MM.1S (cell line): ENCODE measurements around the gene ASIC2.

Source experiments
- DNase-seq: peaks from one replicate; pipeline ENCODE4 v3.0.0-alpha.2; 2015
- H2AFZ ChIP-seq: fragments of 300-600 bp; sonication (generic); 2 replicates; pipeline ENCODE4 v1.6.0; 2016; ENCODE audit warnings: antibody characterized with exemption, low read length
- H3F3A ChIP-seq: fragments of 300-600 bp; sonication (generic); 2 replicates; pipeline ENCODE4 v1.6.1; 2016; ENCODE audit warnings: mild to moderate bottlenecking, antibody characterized with exemption, low read length, moderate library complexity, mixed read lengths; ENCODE audit not compliant: insufficient read depth
- H3K27ac ChIP-seq: fragments of 300-600 bp; sonication (generic); 2 replicates; pipeline ENCODE4 v1.5.1; 2016; ENCODE audit warnings: mild to moderate bottlenecking, low read length
- H3K27me3 ChIP-seq: fragments of 300-600 bp; sonication (generic); replicated peaks from 2 replicates; pipeline ENCODE4 v1.6.0; 2016; ENCODE audit warnings: low read length; ENCODE audit not compliant: insufficient read depth
- H3K36me3 ChIP-seq: fragments of 300-600 bp; sonication (generic); replicated peaks from 2 replicates; pipeline ENCODE4 v1.6.1; 2016; ENCODE audit warnings: mild to moderate bottlenecking, low read length, mixed read lengths; ENCODE audit not compliant: insufficient read depth
- H3K4me1 ChIP-seq: fragments of 300-600 bp; sonication (generic); 2 replicates; pipeline ENCODE4 v1.6.1; 2016; ENCODE audit warnings: low read length, mixed read lengths
- H3K4me2 ChIP-seq: fragments of 300-600 bp; sonication (generic); 2 replicates; pipeline ENCODE4 v1.6.0; 2016; ENCODE audit warnings: low read depth, low read length
- H3K4me3 ChIP-seq: fragments of 300-600 bp; sonication (generic); 2 replicates; pipeline ENCODE4 v1.5.1; 2016; ENCODE audit warnings: low read length, mixed read lengths
- H3K79me2 ChIP-seq: fragments of 300-600 bp; sonication (generic); 2 replicates; pipeline ENCODE4 v1.6.1; 2016; ENCODE audit warnings: mixed run types, low read length, mixed read lengths
- H3K9ac ChIP-seq: fragments of 300-600 bp; sonication (generic); 2 replicates; pipeline ENCODE4 v1.6.1; 2016; ENCODE audit warnings: low read length, mixed read lengths
- H3K9me2 ChIP-seq: fragments of 300-600 bp; sonication (generic); replicated peaks from 2 replicates; pipeline ENCODE4 v1.6.1; 2016; ENCODE audit warnings: mild to moderate bottlenecking, low read length, mixed read lengths; ENCODE audit not compliant: insufficient read depth
- H3K9me3 ChIP-seq: fragments of 300-600 bp; sonication (generic); replicated peaks from 2 replicates; pipeline ENCODE4 v1.6.1; 2016; ENCODE audit warnings: mild to moderate bottlenecking, low read length, mixed read lengths; ENCODE audit not compliant: insufficient read depth
- H4K20me1 ChIP-seq: fragments of 300-600 bp; sonication (generic); 2 replicates; pipeline ENCODE4 v1.6.1; 2016; ENCODE audit warnings: mild to moderate bottlenecking, low read length, moderate library complexity, mixed read lengths; ENCODE audit not compliant: insufficient read depth
- CTCF ChIP-seq: fragments of 300-600 bp; sonication (generic); IDR thresholded peaks from 2 replicates; pipeline ENCODE4 v1.5.1; 2016; ENCODE audit warnings: antibody characterized with exemption, low read length, mixed read lengths
- EZH2 ChIP-seq: fragments of 300-600 bp; sonication (generic); optimal IDR thresholded peaks from 2 replicates; pipeline ENCODE3; 2017; ENCODE audit warnings: low read depth, mild to moderate bottlenecking, antibody characterized with exemption, low read length, mixed read lengths
- EZH2phosphoT487 ChIP-seq: fragments of 300-600 bp; sonication (generic); IDR thresholded peaks from 2 replicates; pipeline ENCODE4 v1.6.1; 2018; ENCODE audit warnings: antibody characterized with exemption, low read length

The ASIC2 gene

DNA sequence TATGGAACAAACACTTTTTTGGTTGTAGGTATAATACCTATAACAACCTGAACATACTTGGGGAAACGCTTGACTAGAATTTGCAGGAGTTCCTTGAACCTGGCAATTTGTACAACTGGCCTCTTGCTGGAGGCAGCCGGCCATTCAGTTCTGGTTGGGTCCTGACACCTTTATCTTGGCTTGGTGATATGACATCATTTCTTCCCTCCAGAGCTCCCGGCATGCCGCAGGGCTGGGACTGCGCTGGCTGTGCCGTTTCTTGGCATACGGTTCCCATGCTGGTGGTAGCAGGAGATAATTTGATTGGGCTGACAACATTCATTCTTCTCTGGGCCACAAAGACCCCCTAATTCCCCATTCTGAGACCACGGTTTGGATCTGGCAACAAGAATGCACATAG is 87.5 kb downstream of the ASIC2 start:
- H3F3A ChIP-seq = no peaks in the 10 kb centered on the region
- H3K27me3 ChIP-seq = no peaks in the 10 kb centered on the region; the same call in 1 of the 2 replicates
- no peaks in the 10 kb centered on the region for H3K79me2 ChIP-seq
- H3K4me1 ChIP-seq = no peaks in the 10 kb centered on the region
- H3K9me3 ChIP-seq = no peaks in the 10 kb centered on the region
- H3K27ac ChIP-seq = no peak overlapping the region
- H3K4me2 ChIP-seq = no peak overlapping the region
- no peak overlapping the region for H3K9ac ChIP-seq
- no peaks in the 10 kb centered on the region for H4K20me1 ChIP-seq
- no peak for TF ChIP-seq EZH2
- TF ChIP-seq EZH2phosphoT487 = no peak
- TF ChIP-seq CTCF = no peak
- DNase-seq = no peak
- no peaks in the 10 kb centered on the region for H3K36me3 ChIP-seq
- H2AFZ ChIP-seq = no peak overlapping the region
- H3K9me2 ChIP-seq = no peaks in the 10 kb centered on the region
- no peak overlapping the region for H3K4me3 ChIP-seq

DNA sequence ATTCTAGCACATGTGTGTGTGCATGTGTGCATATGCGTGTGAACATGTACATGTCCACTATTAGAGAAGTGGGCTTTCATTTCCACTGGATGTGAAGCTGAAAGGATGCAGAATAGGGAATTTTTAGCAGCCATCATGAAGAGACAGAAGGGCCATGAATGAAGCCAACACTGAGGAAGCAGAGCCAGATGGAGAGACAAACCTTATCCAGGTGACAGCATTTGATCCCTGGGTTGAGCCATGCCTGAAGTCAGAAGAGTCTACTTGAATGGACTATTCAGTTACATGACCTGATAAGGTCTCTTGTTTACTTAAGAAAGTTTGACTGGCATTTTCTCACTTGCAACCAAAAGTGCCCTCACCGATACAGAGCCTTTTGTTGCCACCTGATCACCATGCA is 88.4 kb downstream of the ASIC2 start:
- H3K79me2 ChIP-seq = no peaks in the 10 kb centered on the region
- no peak overlapping the region for H2AFZ ChIP-seq
- H3F3A ChIP-seq = no peaks in the 10 kb centered on the region
- H3K4me1 ChIP-seq = no peaks in the 10 kb centered on the region
- no peak overlapping the region for H3K9ac ChIP-seq
- H3K36me3 ChIP-seq = no peaks in the 10 kb centered on the region
- DNase-seq = no peak
- no peaks in the 10 kb centered on the region for H4K20me1 ChIP-seq
- no peak overlapping the region for H3K4me2 ChIP-seq
- no peak overlapping the region for H3K4me3 ChIP-seq
- no peaks in the 10 kb centered on the region; the same call in 1 of the 2 replicates for H3K27me3 ChIP-seq
- TF ChIP-seq EZH2 (no peak), EZH2phosphoT487 (no peak), CTCF (no peak)
- no peak overlapping the region for H3K27ac ChIP-seq
- H3K9me3 ChIP-seq = no peaks in the 10 kb centered on the region
- H3K9me2 ChIP-seq = no peaks in the 10 kb centered on the region

DNA sequence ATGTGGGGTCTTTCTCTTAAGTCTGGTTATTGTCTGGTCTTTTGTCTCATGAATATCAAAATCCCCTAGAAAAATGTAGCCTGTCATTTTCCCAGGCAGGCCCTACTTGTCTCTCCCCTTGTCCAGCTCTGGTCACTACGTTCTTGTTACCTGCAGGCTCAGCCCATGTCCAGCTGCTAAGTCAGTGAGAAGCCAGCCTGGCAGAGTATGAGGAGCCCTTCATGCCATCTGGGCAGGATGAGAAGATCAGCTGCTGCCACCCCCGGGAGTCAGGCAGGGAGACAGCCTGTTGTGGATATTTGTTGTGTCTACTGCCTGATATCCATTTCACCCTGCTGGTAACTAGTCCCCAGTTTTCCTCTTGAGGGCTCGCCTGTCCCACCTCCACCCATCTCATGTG is 88.9 kb downstream of the ASIC2 start:
- Histone ChIP-seq H3K27me3 (no peaks in the 10 kb centered on the region; the same call in 1 of the 2 replicates), H3K79me2 (no peaks in the 10 kb centered on the region), H3K27ac (no peak overlapping the region), H3K9me2 (no peaks in the 10 kb centered on the region), H3K4me2 (no peak overlapping the region), H3K9ac (no peak overlapping the region), H3K36me3 (no peaks in the 10 kb centered on the region), H3F3A (no peaks in the 10 kb centered on the region), H3K9me3 (no peaks in the 10 kb centered on the region), H3K4me1 (no peaks in the 10 kb centered on the region), H4K20me1 (no peaks in the 10 kb centered on the region), H2AFZ (no peak overlapping the region), H3K4me3 (no peak overlapping the region)
- no peak for DNase-seq
- TF ChIP-seq EZH2phosphoT487 = no peak
- no peak for TF ChIP-seq CTCF
- no peak for TF ChIP-seq EZH2
